ENCODE data around the gene CALML4. TPM values are rescaled to one million over a fixed set of nuclear protein-coding genes. Genes with fewer than 3 reads are reported as not detected.
"Not testable (repeated sequence)": the region's sequence is repeated elsewhere in the genome, so short reads cannot be mapped to it uniquely, and the experiment has no call there.

CALML4 gene
- total RNA-seq, 2 experiments from 2014 or later: 6.9 to 7.3 TPM

- intact Hi-C loops (cut with micrococcal nuclease): no loop called here
- Mint-ChIP-seq H3K27ac (no peak overlapping the region), H3K36me3 (ENCODE audit: low read depth) (peaks cover 7% of the 10 kb centered on the region), H3K27me3 (no peaks in the 10 kb centered on the region), H3K4me1 (ENCODE audit: low read depth) (peaks cover 6% of the 10 kb centered on the region), H3K9me3 (no peaks in the 10 kb centered on the region), H3K4me3 (no peak overlapping the region)
- ChIA-PET CTCF (no interaction called here), POLR2A (no interaction called here)
- ATAC-seq: no peak
- no peak for TF ChIP-seq CTCF (IDR thresholded peaks at IDR 0.05)
- DNase-seq: no peak
Measured at GRCh38 chr15:68203956-68204355, 1.2 kb downstream of the CALML4 start.

- no peak overlapping the region for H3K4me3 Mint-ChIP-seq
- no peaks in the 10 kb centered on the region for H3K27me3 Mint-ChIP-seq
- intact Hi-C loops (cut with micrococcal nuclease): no loop called here
- DNase-seq (no peak), ATAC-seq (no peak)
- no peaks in the 10 kb centered on the region for H3K9me3 Mint-ChIP-seq
- POLR2A ChIA-PET: no interaction called here
- CTCF ChIA-PET: no interaction called here
- TF ChIP-seq CTCF (IDR thresholded peaks at IDR 0.05): no peak
- no peak overlapping the region for H3K27ac Mint-ChIP-seq
- H3K36me3 Mint-ChIP-seq (ENCODE audit: low read depth): peaks cover 3% of the 10 kb centered on the region
- peaks cover 2% of the 10 kb centered on the region for H3K4me1 Mint-ChIP-seq (ENCODE audit: low read depth)
Measured at GRCh38 chr15:68203486-68203885, 1.6 kb downstream of the CALML4 start.

- DNase-seq; H3K9me3 Mint-ChIP-seq; ATAC-seq; H3K36me3 Mint-ChIP-seq (ENCODE audit: low read depth); intact Hi-C loops (cut with micrococcal nuclease); H3K27me3 Mint-ChIP-seq; H3K4me3 Mint-ChIP-seq; CTCF ChIA-PET; POLR2A ChIA-PET; H3K27ac Mint-ChIP-seq; H3K4me1 Mint-ChIP-seq (ENCODE audit: low read depth): not testable (repeated sequence)
Measured at GRCh38 chr15:68202994-68203393, 2.1 kb downstream of the CALML4 start.

- Mint-ChIP-seq H3K27me3 (no peaks in the 10 kb centered on the region), H3K36me3 (ENCODE audit: low read depth) (no peaks in the 10 kb centered on the region), H3K27ac (no peak overlapping the region), H3K9me3 (no peaks in the 10 kb centered on the region), H3K4me1 (ENCODE audit: low read depth) (no peaks in the 10 kb centered on the region), H3K4me3 (no peak overlapping the region)
- no peak for TF ChIP-seq CTCF (IDR thresholded peaks at IDR 0.05)
- ChIA-PET CTCF (no interaction called here), POLR2A (interaction anchor here (0.7 to 1.1 kb wide), 2 partner anchors 9 to 16 kb away, joined by 3 read pairs; no protein-coding TSS in a partner anchor)
- intact Hi-C loops (cut with micrococcal nuclease): no loop called here
- DNase-seq (no peak), ATAC-seq (no peak)
Measured at GRCh38 chr15:68201879-68202261, 3.3 kb downstream of the CALML4 start.

GRCh38 chr15:68201153-68201878, 3.8 kb downstream of the CALML4 start:
- Mint-ChIP-seq H3K4me1 (ENCODE audit: low read depth) (no peaks in the 10 kb centered on the region), H3K4me3 (no peak overlapping the region), H3K27ac (no peak overlapping the region), H3K36me3 (ENCODE audit: low read depth) (no peaks in the 10 kb centered on the region), H3K27me3 (no peaks in the 10 kb centered on the region), H3K9me3 (no peaks in the 10 kb centered on the region)
- intact Hi-C loops (cut with micrococcal nuclease): no loop called here
- DNase-seq (no peak), ATAC-seq (no peak)
- ChIA-PET POLR2A (interaction anchor here (0.7 to 1.1 kb wide), 2 partner anchors 8 to 15 kb away, joined by 3 read pairs; no protein-coding TSS in a partner anchor), CTCF (no interaction called here)
- TF ChIP-seq CTCF (IDR thresholded peaks at IDR 0.05): no peak

All from activated CD8-positive, alpha-beta T cell treated with anti-CD3 and anti-CD28 coated beads for 36 hours (primary cell).